Measurements from ENCODE around the gene L3MBTL2.

Gene L3MBTL2

DNA sequence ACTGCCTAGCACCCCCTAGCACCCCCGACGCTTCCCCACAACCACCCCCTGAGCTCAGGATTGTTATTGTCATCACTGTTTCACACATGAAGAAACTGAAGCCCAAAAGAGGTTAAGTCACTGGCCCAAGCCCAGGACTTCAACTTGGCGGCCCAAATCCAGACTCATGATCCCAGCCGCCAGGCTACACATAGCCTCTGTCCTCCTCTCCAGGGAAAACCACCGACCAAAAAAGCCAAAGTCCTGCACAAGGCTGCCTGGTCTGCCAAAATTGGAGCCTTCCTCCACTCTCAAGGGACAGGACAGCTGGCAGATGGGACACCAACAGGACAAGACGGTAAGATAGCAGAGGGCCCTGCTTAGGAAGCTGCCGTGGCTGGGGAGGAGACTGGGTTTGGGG lies 10.8 kb downstream of the L3MBTL2 start:
- Histone ChIP-seq H3K9ac (ENCODE audit: low read depth, low read length) (no peak overlapping the region), H3K4me3 (ENCODE audit: low read length) (no peak overlapping the region), H3K4me2 (ENCODE audit: low read length) (no peak overlapping the region), H3K9me3 (replicated peaks; ENCODE audit: low read length) (no peaks in the 10 kb centered on the region), H3K27me3 (ENCODE audit: control insufficient read depth, insufficient read depth, low read length) (no peaks in the 10 kb centered on the region), H3K36me3 (ENCODE audit: insufficient read depth, low read length) (peaks cover 21% of the 10 kb centered on the region), H3K4me1 (ENCODE audit: control insufficient read depth, insufficient read depth, low read length) (peaks cover 16% of the 10 kb centered on the region)

DNA sequence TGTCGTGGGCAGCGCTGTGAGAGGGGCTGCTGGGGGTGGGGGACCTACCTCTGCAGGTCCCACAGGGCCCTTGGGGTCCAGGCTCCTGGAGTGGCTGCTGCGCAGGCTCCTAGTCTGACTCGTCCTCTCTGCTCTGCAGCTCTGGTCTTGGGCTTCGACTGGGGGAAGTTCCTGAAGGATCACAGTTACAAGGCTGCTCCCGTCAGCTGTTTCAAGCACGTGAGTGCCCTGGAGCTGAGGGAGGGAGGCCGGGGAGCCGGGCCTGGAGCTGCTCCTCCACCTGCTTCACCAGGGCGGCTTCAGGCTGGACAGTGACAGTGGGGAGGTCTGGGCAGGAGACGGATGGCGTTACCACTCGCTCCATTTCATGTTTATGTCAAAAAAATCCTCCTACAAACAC lies 11.9 kb downstream of the L3MBTL2 start:
- peak overlapping the region; percentile 74 for H3K4me2 ChIP-seq (ENCODE audit: low read length)
- peaks cover 16% of the 10 kb centered on the region for H3K4me1 ChIP-seq (ENCODE audit: control insufficient read depth, insufficient read depth, low read length)
- H3K36me3 ChIP-seq (ENCODE audit: insufficient read depth, low read length) = peaks cover 27% of the 10 kb centered on the region
- peak overlapping the region; percentile 65 for H3K9ac ChIP-seq (ENCODE audit: low read depth, low read length)
- H3K27me3 ChIP-seq (ENCODE audit: control insufficient read depth, insufficient read depth, low read length) = no peaks in the 10 kb centered on the region
- H3K4me3 ChIP-seq (ENCODE audit: low read length) = peak overlapping the region; percentile 35
- H3K9me3 ChIP-seq (replicated peaks; ENCODE audit: low read length) = no peaks in the 10 kb centered on the region

DNA sequence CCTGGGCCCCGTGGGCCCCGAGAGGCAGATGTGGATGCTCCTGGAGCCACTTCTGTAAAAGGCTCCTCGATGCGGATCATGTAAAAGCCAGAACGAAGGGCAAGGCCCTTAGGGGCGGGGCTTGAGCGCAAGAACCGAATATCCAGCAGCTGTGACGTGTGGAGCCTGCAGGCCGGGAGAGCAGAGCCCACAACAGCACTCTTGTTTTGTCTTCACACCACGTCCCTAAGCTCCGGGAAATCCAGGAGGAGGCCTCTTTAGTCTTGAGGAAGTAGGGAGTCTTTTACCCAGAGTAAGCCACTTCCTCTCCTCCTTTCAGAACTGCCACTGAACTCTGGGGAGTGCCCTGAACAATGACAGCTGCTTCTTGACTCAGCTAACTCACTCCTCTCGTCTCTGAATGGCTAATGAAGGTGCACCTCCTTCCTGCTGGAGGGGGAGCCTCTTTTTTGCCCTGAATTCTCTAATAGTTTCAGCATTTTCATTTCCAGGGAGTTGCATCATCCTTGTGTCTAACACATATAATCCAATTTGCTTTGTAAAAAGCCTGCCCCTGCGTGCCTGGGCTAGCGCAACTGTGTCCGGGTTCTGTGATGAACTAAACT lies 12.5 kb downstream of the L3MBTL2 start:
- no peaks in the 10 kb centered on the region for H3K9me3 ChIP-seq (replicated peaks; ENCODE audit: low read length)
- H3K36me3 ChIP-seq (ENCODE audit: insufficient read depth, low read length) = peaks cover 27% of the 10 kb centered on the region
- peak overlapping the region; percentile 35 for H3K4me3 ChIP-seq (ENCODE audit: low read length)
- peaks cover 16% of the 10 kb centered on the region for H3K4me1 ChIP-seq (ENCODE audit: control insufficient read depth, insufficient read depth, low read length)
- peak overlapping the region; percentile 74 for H3K4me2 ChIP-seq (ENCODE audit: low read length)
- H3K9ac ChIP-seq (ENCODE audit: low read depth, low read length) = peak overlapping the region; percentile 65
- no peaks in the 10 kb centered on the region for H3K27me3 ChIP-seq (ENCODE audit: control insufficient read depth, insufficient read depth, low read length)

DNA sequence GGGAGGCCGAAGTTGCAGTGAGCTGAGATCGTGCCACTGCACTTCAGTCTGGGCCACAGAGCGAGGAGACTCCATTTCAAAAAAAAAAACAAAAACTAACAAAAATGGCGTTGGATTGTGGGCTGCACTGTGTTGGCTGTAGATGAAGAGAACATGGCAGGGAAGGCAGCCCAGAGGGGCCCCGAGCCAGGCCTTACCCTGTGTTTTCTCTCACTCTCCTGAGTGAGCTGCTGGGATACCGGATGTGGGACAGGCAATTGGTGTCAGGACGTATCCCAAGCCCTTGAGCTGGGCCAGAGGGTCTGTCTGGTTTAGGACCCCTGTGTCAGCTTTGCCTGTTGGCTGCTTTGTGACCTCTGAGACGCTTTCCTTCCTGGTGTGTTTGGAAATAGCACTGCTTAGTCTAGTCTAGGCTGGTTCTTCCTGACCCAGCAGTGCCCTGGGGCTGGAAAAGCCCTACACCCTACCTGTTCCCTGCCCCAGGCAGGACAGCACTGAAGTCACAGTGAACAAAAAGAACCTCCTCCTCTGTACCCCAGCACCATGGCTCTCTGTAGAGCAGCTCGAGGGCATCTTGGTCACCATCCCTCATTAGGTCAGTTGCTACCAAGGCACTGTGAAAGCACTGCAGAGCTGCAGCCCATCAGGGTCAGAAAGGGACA lies 17.9 kb downstream of the L3MBTL2 start:
- H3K4me2 ChIP-seq (ENCODE audit: low read length) = no peak overlapping the region
- H3K36me3 ChIP-seq (ENCODE audit: insufficient read depth, low read length) = peaks cover 60% of the 10 kb centered on the region
- H3K4me1 ChIP-seq (ENCODE audit: control insufficient read depth, insufficient read depth, low read length) = peaks cover 2% of the 10 kb centered on the region
- no peak overlapping the region for H3K4me3 ChIP-seq (ENCODE audit: low read length)
- H3K9ac ChIP-seq (ENCODE audit: low read depth, low read length) = no peak overlapping the region
- H3K9me3 ChIP-seq (replicated peaks; ENCODE audit: low read length) = no peaks in the 10 kb centered on the region
- no peaks in the 10 kb centered on the region for H3K27me3 ChIP-seq (ENCODE audit: control insufficient read depth, insufficient read depth, low read length)

DNA sequence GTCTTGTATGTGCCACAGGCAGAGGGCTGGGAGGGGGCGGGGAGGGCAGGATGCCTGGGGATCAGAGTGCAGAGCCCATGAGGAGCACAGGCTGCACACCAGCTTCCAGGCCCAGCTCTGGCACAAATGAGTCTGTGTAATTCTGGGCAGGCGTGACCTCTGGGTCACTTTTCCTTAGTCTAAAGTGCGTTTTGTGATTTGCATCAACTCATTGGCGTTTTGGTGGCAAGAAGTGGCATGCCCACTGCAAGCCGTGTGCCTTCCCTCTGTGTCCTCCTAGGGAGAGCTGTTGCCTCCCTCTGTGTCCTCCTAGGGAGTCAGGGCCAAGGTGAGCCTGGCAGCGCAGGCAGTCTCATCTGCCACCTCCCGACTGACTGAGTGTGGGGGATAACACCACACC lies 18.4 kb downstream of the L3MBTL2 start:
- no peak overlapping the region for H3K9ac ChIP-seq (ENCODE audit: low read depth, low read length)
- H3K36me3 ChIP-seq (ENCODE audit: insufficient read depth, low read length) = peaks cover 64% of the 10 kb centered on the region

DNA sequence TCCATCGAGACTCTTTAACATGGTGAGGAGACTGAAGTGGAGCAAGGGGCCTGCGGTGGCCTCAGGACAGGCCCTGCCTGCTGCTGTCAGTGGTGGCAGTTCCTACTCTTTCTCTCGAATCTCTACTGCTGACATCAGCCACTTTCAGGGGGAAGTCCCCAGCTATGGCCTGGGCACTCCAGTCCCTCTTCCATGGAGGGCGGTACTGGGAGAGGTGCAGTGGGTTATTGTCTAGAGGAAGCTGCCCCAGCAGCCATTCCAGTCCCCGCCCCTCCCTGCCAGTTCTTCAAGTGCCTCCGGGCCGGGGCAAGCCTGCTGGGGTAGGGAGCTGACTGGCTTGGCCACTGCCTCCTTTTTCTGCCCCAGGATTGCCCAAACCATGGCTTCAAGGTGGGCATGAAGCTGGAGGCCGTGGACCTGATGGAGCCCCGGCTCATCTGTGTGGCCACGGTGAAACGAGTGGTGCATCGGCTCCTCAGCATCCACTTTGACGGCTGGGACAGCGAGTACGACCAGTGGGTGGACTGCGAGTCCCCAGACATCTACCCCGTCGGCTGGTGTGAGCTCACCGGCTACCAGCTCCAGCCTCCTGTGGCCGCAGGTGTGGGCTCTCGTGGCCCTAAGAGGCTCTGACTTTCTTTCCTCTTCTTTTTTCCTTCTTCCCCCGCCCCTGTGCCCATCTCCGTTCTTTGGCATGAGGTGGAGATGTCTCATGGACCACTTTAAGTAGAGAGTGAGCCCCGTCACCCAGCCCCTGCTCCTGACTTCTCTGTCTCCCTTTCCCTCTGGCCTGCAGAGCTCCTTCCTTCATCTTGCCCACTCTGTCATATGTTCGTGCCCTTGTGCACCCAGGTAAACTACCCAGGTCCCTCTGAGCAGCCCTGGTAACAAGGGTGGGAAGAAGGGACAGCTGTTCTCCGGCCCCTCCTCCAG lies 21.9 kb downstream of the L3MBTL2 start:
- Histone ChIP-seq H3K4me1 (ENCODE audit: control insufficient read depth, insufficient read depth, low read length) (no peaks in the 10 kb centered on the region), H3K4me3 (ENCODE audit: low read length) (no peak overlapping the region), H3K9me3 (replicated peaks; ENCODE audit: low read length) (no peaks in the 10 kb centered on the region), H3K36me3 (ENCODE audit: insufficient read depth, low read length) (peaks cover 57% of the 10 kb centered on the region), H3K4me2 (ENCODE audit: low read length) (no peak overlapping the region), H3K9ac (ENCODE audit: low read depth, low read length) (no peak overlapping the region), H3K27me3 (ENCODE audit: control insufficient read depth, insufficient read depth, low read length) (no peaks in the 10 kb centered on the region)

More for the DNA sequence above, 18.4 kb downstream of the L3MBTL2 start:
- H3K4me2 ChIP-seq (ENCODE audit: low read length) = no peak overlapping the region
- H3K27me3 ChIP-seq (ENCODE audit: control insufficient read depth, insufficient read depth, low read length) = no peaks in the 10 kb centered on the region
- no peaks in the 10 kb centered on the region for H3K9me3 ChIP-seq (replicated peaks; ENCODE audit: low read length)
- H3K4me1 ChIP-seq (ENCODE audit: control insufficient read depth, insufficient read depth, low read length) = no peaks in the 10 kb centered on the region
- no peak overlapping the region for H3K4me3 ChIP-seq (ENCODE audit: low read length)

DNA sequence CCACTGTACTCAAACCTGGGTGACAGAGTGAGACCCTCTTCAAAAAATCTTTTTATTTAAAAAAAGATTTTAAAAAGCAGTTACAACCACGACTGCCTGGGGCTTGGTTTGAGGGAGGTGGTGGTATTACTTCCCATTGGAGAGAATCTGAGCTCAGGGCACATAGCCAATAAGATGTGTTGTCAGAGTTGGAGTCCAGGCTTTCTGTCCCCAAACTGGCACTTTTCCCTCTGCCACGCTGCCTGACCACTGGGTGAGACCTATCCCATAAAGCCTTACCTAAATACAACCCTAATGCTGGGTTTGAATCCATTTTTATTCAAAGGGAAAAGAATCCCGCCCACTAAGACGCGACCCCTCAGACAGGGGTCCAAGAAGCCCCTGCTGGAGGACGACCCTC lies 24.1 kb downstream of the L3MBTL2 start:
- Histone ChIP-seq H3K4me3 (ENCODE audit: low read length) (no peak overlapping the region), H3K36me3 (ENCODE audit: insufficient read depth, low read length) (peaks cover 41% of the 10 kb centered on the region), H3K27me3 (ENCODE audit: control insufficient read depth, insufficient read depth, low read length) (no peaks in the 10 kb centered on the region), H3K4me2 (ENCODE audit: low read length) (no peak overlapping the region), H3K9me3 (replicated peaks; ENCODE audit: low read length) (no peaks in the 10 kb centered on the region), H3K4me1 (ENCODE audit: control insufficient read depth, insufficient read depth, low read length) (peaks cover 7% of the 10 kb centered on the region), H3K9ac (ENCODE audit: low read depth, low read length) (no peak overlapping the region)

DNA sequence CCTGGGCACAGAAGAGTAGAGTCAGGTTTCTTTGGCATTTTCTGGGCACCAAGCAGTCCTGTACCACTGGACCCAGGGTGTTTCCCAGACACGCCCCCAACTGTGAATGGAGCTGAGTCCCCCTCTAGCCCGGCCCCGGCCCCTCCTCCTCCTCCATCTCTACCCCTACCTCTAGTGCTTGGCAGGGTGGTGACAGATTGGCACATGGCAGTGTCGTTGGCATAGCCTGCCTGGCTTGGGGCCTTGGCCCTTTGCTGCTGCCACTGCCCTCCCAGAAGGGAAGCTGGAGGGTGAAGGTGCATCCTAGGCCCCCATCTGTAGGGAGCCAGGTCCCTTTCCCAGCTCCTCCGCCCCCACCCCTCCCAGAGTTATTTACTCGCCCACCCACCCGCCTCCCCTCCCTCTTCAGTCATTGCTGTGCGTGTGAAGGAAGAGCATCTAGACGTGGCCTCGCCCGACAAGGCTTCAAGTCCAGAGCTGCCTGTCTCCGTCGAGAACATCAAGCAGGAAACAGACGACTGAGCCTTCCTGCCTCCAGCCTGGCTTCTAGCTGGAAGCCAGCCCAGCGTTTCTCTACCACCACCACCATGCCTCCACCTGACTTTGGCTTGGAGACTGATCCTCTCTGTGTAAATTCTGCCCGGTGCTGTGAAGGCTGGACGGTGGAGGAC lies 24.8 kb downstream of the L3MBTL2 start:
- no peak overlapping the region for H3K4me3 ChIP-seq (ENCODE audit: low read length)
- peaks cover 7% of the 10 kb centered on the region for H3K4me1 ChIP-seq (ENCODE audit: control insufficient read depth, insufficient read depth, low read length)
- no peaks in the 10 kb centered on the region for H3K9me3 ChIP-seq (replicated peaks; ENCODE audit: low read length)
- peaks cover 34% of the 10 kb centered on the region for H3K36me3 ChIP-seq (ENCODE audit: insufficient read depth, low read length)
- H3K9ac ChIP-seq (ENCODE audit: low read depth, low read length) = no peak overlapping the region
- H3K4me2 ChIP-seq (ENCODE audit: low read length) = no peak overlapping the region
- no peaks in the 10 kb centered on the region for H3K27me3 ChIP-seq (ENCODE audit: control insufficient read depth, insufficient read depth, low read length)

DNA sequence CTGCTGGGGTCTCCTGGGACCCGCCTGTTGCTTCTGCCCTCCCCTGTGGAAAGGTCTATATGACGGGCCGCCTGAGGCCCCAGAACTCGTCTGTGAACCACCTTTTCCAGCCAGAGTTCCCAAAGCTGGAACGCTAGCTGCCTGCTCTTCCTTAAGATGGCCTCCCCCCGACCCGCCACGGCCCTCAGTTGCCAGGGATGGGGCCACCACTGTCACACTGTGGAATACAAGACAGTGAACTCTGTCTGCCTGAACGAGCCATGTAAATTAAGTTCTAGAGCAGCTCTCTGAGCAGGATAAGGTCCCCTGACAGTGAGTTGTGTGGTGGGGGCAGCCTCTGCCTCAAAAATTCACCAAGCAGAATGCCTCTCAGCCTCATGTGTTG lies 25.3 kb downstream of the L3MBTL2 start:
- Histone ChIP-seq H3K4me3 (ENCODE audit: low read length) (no peak overlapping the region), H3K27me3 (ENCODE audit: control insufficient read depth, insufficient read depth, low read length) (no peaks in the 10 kb centered on the region), H3K36me3 (ENCODE audit: insufficient read depth, low read length) (peaks cover 29% of the 10 kb centered on the region), H3K9ac (ENCODE audit: low read depth, low read length) (no peak overlapping the region), H3K4me2 (ENCODE audit: low read length) (no peak overlapping the region), H3K9me3 (replicated peaks; ENCODE audit: low read length) (no peaks in the 10 kb centered on the region), H3K4me1 (ENCODE audit: control insufficient read depth, insufficient read depth, low read length) (peaks cover 7% of the 10 kb centered on the region)

DNA sequence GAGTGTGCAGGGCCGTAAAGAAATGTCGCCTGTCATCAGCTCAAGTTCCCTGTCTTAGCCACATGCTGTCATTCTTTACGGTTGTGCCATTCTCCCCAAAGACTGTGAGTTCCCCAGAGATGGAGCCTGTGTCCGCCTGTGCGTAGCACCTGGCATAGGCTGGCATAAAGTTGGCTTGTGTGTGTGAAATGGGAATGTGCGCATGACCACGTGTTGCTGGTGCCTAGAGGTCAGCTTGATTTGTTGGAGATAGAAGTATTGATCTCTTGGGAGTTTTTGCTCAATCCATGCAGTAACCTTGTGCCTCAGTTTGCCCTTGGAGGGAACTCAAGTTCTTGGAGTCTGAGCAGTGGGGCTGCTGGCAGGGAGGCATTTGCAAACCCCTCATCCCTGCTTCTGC lies 26.3 kb downstream of the L3MBTL2 start:
- no peak overlapping the region for H3K4me3 ChIP-seq (ENCODE audit: low read length)

More for the DNA sequence above, 26.3 kb downstream of the L3MBTL2 start:
- H3K36me3 ChIP-seq (ENCODE audit: insufficient read depth, low read length) = peaks cover 22% of the 10 kb centered on the region
- no peaks in the 10 kb centered on the region for H3K27me3 ChIP-seq (ENCODE audit: control insufficient read depth, insufficient read depth, low read length)
- no peaks in the 10 kb centered on the region for H3K9me3 ChIP-seq (replicated peaks; ENCODE audit: low read length)
- peaks cover 7% of the 10 kb centered on the region for H3K4me1 ChIP-seq (ENCODE audit: control insufficient read depth, insufficient read depth, low read length)
- no peak overlapping the region for H3K4me2 ChIP-seq (ENCODE audit: low read length)
- no peak overlapping the region for H3K9ac ChIP-seq (ENCODE audit: low read depth, low read length)
